Glutamatergic neuron (in vitro differentiated cells): ENCODE results near the gene PLSCR1. TPM values are rescaled to one million over a fixed set of nuclear protein-coding genes. Genes with fewer than 3 reads are reported as not detected.

ENCODE experiments used
- DNase-seq: peaks from one replicate; pipeline ENCODE4 v3.0.0; 2022
- H3K27ac Mint-ChIP-seq: one replicate; pipeline ENCODE4 v1.8.0; 2020; ENCODE audit warnings: mild to moderate bottlenecking, mixed read lengths, inconsistent platforms; ENCODE audit not compliant: unreplicated experiment
- H3K27me3 Mint-ChIP-seq: one replicate; pipeline ENCODE4 v1.8.0; 2020; ENCODE audit warnings: mild to moderate bottlenecking, moderate library complexity, mixed read lengths, inconsistent platforms; ENCODE audit not compliant: unreplicated experiment
- H3K36me3 Mint-ChIP-seq: one replicate; pipeline ENCODE4 v1.8.0; 2020; ENCODE audit warnings: mild to moderate bottlenecking, mixed read lengths, inconsistent platforms; ENCODE audit not compliant: unreplicated experiment
- H3K4me1 Mint-ChIP-seq: one replicate; pipeline ENCODE4 v1.8.0; 2020; ENCODE audit warnings: mild to moderate bottlenecking, low read depth, mixed read lengths, inconsistent platforms; ENCODE audit not compliant: unreplicated experiment
- H3K4me3 Mint-ChIP-seq: one replicate; pipeline ENCODE4 v1.8.0; 2020; ENCODE audit warnings: mild to moderate bottlenecking, mixed read lengths, inconsistent platforms; ENCODE audit not compliant: unreplicated experiment
- H3K9me3 Mint-ChIP-seq: one replicate; pipeline ENCODE4 v1.8.0; 2020; ENCODE audit warnings: mild to moderate bottlenecking, moderate library complexity, mixed read lengths, inconsistent platforms; ENCODE audit not compliant: unreplicated experiment
- total RNA-seq: library from RNA; stranded (reverse); fragmentation: NEBNext Ultra II Directional; extraction: Animal tissue kit (Norgen Biotek cat#: 25700); gene quantifications from one replicate; pipeline ENCODE4 v1.2.1, GENCODE V29; 2021; ENCODE audit not compliant: unreplicated experiment
- TF ChIP-seq, protein P1 (sequence below): fragments of 200-600 bp; sonication (generic); IDR thresholded peaks from one replicate; pipeline ENCODE4 v1.5.0; 2021; ENCODE audit not compliant: partially characterized antibody, unreplicated experiment

The PLSCR1 gene
- total RNA-seq, 1 donor from 2014 or later = 4.1 TPM

DNA sequence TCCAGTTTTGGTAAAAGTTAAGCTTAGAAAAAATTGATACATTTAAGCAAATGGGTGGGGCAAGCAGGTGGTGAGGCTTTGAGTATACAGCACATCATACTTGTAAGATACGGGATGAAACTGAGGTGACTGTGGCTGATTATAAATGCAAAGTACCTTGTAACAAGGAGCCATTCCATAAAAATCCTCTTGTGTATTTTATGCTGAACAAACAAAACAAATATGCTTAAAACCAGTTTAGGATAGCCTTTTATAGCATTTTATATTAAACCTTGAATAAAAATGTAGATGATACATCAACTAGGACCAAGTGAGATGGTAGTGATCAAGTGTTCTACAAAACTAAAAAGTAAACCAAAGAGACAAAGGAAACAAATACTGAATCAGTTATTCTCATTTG is 3.4 kb downstream of the PLSCR1 start:
- Mint-ChIP-seq H3K27ac (no peak overlapping the region), H3K27me3 (peaks cover 2% of the 10 kb centered on the region), H3K4me1 (peaks cover 1% of the 10 kb centered on the region), H3K9me3 (no peaks in the 10 kb centered on the region), H3K36me3 (no peaks in the 10 kb centered on the region), H3K4me3 (no peak overlapping the region)
- DNase-seq = no peak
- TF ChIP-seq, protein P1, sequence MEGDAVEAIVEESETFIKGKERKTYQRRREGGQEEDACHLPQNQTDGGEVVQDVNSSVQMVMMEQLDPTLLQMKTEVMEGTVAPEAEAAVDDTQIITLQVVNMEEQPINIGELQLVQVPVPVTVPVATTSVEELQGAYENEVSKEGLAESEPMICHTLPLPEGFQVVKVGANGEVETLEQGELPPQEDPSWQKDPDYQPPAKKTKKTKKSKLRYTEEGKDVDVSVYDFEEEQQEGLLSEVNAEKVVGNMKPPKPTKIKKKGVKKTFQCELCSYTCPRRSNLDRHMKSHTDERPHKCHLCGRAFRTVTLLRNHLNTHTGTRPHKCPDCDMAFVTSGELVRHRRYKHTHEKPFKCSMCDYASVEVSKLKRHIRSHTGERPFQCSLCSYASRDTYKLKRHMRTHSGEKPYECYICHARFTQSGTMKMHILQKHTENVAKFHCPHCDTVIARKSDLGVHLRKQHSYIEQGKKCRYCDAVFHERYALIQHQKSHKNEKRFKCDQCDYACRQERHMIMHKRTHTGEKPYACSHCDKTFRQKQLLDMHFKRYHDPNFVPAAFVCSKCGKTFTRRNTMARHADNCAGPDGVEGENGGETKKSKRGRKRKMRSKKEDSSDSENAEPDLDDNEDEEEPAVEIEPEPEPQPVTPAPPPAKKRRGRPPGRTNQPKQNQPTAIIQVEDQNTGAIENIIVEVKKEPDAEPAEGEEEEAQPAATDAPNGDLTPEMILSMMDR = no peak

- no peak overlapping the region for H3K4me3 Mint-ChIP-seq
- H3K36me3 Mint-ChIP-seq = no peaks in the 10 kb centered on the region
- H3K27ac Mint-ChIP-seq = no peak overlapping the region
- DNase-seq = no peak
- H3K4me1 Mint-ChIP-seq = peaks cover under 1% of the 10 kb centered on the region
- H3K27me3 Mint-ChIP-seq = peaks cover 2% of the 10 kb centered on the region
- no peaks in the 10 kb centered on the region for H3K9me3 Mint-ChIP-seq
- TF ChIP-seq, protein P1 = no peak
Observed at GRCh38 chr3:146540236-146540635, 4.2 kb downstream of the PLSCR1 start.

DNA sequence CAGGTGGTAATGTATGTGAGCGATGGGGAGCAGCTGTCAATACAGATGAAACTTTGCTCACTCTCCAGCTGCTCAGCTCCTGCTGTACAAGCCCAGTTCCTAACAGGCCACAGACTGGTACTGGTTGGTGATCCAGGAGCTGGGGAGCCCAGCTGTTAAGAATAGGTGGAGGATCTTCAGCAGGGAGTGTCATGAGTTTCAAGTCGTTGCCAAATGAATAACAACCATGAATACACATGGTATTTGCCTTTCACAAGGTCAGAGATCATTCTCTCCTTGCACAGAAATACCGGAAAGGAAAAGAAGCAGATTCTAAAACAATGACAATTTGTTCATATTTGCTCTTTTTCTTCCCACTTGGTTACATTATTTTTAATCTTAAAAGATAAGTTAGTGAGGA is 5.1 kb downstream of the PLSCR1 start:
- Mint-ChIP-seq H3K27me3 (peaks cover 2% of the 10 kb centered on the region), H3K9me3 (no peaks in the 10 kb centered on the region), H3K36me3 (no peaks in the 10 kb centered on the region), H3K4me1 (peaks cover 4% of the 10 kb centered on the region), H3K27ac (no peak overlapping the region), H3K4me3 (no peak overlapping the region)
- DNase-seq = no peak
- TF ChIP-seq, protein P1 = no peak

DNA sequence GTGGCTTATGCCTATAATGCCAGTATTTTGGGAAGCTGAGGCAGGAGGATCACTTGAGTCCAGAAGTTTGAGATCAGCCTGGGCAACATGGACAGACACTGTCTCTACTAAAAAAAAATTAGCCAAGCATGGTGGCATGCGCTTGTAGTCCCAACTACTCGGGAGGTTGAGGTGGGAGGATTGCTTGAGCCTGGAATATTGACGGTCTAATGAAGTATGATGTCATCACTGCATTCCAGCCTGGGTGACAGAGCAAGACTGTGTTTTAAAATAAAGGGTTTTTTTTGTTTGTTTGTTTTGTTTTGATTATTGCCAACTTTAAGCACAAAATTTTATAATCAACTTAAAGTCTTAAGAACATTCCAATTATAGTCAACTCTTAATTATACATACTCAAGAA is 6.8 kb downstream of the PLSCR1 start:
- TF ChIP-seq, protein P1 = no peak
- Mint-ChIP-seq H3K4me1 (peaks cover 4% of the 10 kb centered on the region), H3K27ac (no peak overlapping the region), H3K36me3 (no peaks in the 10 kb centered on the region), H3K9me3 (no peaks in the 10 kb centered on the region), H3K27me3 (peaks cover 2% of the 10 kb centered on the region), H3K4me3 (no peak overlapping the region)
- no peak for DNase-seq

GRCh38 chr3:146536681-146537080 is 7.7 kb downstream of the PLSCR1 start:
- Mint-ChIP-seq H3K27me3 (peaks cover 2% of the 10 kb centered on the region), H3K4me3 (no peak overlapping the region), H3K27ac (no peak overlapping the region), H3K4me1 (peaks cover 4% of the 10 kb centered on the region), H3K9me3 (no peaks in the 10 kb centered on the region), H3K36me3 (no peaks in the 10 kb centered on the region)
- DNase-seq = no peak
- TF ChIP-seq, protein P1 = no peak
